Testis (tissue), 3 donors: ENCODE data around the gene ACOX1. TPM values are rescaled to one million over a fixed set of nuclear protein-coding genes. Genes with fewer than 3 reads are reported as not detected.
A peak's percentile ranks its signal among the peaks of the same experiment; 100 is the strongest.

Experiments
- DNase-seq: peaks from one replicate; pipeline ENCODE4 v3.0.0-alpha.2; 2019
- H3K27ac ChIP-seq, 2 donors: fragments of 200-600 bp; sonication (generic); one replicate each; pipeline ENCODE4 v1.5.1; 2019
- H3K27me3 ChIP-seq: fragments of 200-600 bp; sonication (generic); one replicate; pipeline ENCODE4 v1.5.1; 2019
- H3K36me3 ChIP-seq: fragments of 200-600 bp; sonication (generic); one replicate; pipeline ENCODE4 v1.5.1; 2017; ENCODE audit warnings: low read depth; ENCODE audit errors: missing control alignments
- H3K4me1 ChIP-seq: fragments of 200-600 bp; sonication (generic); one replicate; pipeline ENCODE4 v1.5.1; 2019
- H3K4me3 ChIP-seq, 2 donors: fragments of 200-600 bp; sonication (generic); one replicate each; pipeline ENCODE4 v1.5.1; 2017 to 2019
- H3K9me3 ChIP-seq: fragments of 200-600 bp; sonication (generic); one replicate; pipeline ENCODE4 v1.5.1; 2017
- POLR2A ChIP-seq: fragments of 450-650 bp; IDR thresholded peaks from one replicate; pipeline ENCODE4 v1.6.1; 2017; ENCODE audit warnings: antibody characterized with exemption, mild to moderate bottlenecking, moderate library complexity
- WGBS, 2 donors: methylation state at CpG; one replicate each; pipeline ENCODE4 v1.1.5; 2018; 5-methylcytosine and 5-hydroxymethylcytosine counted together
- intact Hi-C: fragments of 100-400 bp; cut with DNase I; formaldehyde crosslinking; loops from one replicate; pipeline ENCODE4 v1.15.1; 2023; ENCODE audit warnings: low total_unique reads
- polyA plus RNA-seq: library from polyadenylated mRNA; stranded (reverse); fragments of 350-450 nt; fragmentation: Illumina TruSeq; extraction: RNeasy Lipid Tissue Mini Kit (QIAGEN cat#74804); gene quantifications from one replicate; pipeline ENCODE4 v1.2.3, GENCODE V29; 2014; ENCODE audit warnings: low read depth, low replicate concordance; ENCODE audit not compliant: insufficient read depth
- total RNA-seq, 2 donors: library from RNA; depleted of rRNA; stranded (reverse); fragments of >200 nt; gene quantifications; one replicate each; pipeline ENCODE4 v1.2.3, GENCODE V29; 2016
- TF ChIP-seq, protein P1 (sequence below), 3 experiments: fragments of 450-650 bp in 2 of 3; fragments of 200-600 bp in 1 of 3; sonication (generic) in 1 of 3; IDR thresholded peaks; one replicate each; pipeline ENCODE4 v1.5.1; 2016 to 2019; ENCODE audit warnings: antibody characterized with exemption in 3 of 3, mild to moderate bottlenecking in 2 of 3, moderate library complexity in 1 of 3

The ACOX1 gene
- total and polyA plus RNA-seq, 3 donors from 2014 or later, result 24.1 to 77.7 (median 64.1) TPM

- no peak for DNase-seq
- Histone ChIP-seq H3K9me3 (no peaks in the 10 kb centered on the region), H3K4me1 (peaks cover 31% of the 10 kb centered on the region), H3K4me3 (no peak overlapping the region), H3K27me3 (no peaks in the 10 kb centered on the region), H3K36me3 (no peaks in the 10 kb centered on the region), H3K27ac (no peak overlapping the region)
- intact Hi-C loops, result loop anchor here (2.0 kb wide), 1 partner anchor 103 kb away; the partner anchor contains the start of gene MRPL38
- WGBS, 2 donors, result 85 to 90% methylated on average over 16 of the region's 16 CpGs
- TF ChIP-seq POLR2A, result no peak
- TF ChIP-seq, protein P1, sequence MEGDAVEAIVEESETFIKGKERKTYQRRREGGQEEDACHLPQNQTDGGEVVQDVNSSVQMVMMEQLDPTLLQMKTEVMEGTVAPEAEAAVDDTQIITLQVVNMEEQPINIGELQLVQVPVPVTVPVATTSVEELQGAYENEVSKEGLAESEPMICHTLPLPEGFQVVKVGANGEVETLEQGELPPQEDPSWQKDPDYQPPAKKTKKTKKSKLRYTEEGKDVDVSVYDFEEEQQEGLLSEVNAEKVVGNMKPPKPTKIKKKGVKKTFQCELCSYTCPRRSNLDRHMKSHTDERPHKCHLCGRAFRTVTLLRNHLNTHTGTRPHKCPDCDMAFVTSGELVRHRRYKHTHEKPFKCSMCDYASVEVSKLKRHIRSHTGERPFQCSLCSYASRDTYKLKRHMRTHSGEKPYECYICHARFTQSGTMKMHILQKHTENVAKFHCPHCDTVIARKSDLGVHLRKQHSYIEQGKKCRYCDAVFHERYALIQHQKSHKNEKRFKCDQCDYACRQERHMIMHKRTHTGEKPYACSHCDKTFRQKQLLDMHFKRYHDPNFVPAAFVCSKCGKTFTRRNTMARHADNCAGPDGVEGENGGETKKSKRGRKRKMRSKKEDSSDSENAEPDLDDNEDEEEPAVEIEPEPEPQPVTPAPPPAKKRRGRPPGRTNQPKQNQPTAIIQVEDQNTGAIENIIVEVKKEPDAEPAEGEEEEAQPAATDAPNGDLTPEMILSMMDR (IDR thresholded peaks at IDR 0.05), result no peak
Observed at GRCh38 chr17:76007850-76008165, 28.8 kb upstream of the ACOX1 start.

GRCh38 chr17:76007131-76007849, 28.3 kb upstream of the ACOX1 start:
- Histone ChIP-seq H3K9me3 (no peaks in the 10 kb centered on the region), H3K4me1 (peaks cover 32% of the 10 kb centered on the region), H3K36me3 (no peaks in the 10 kb centered on the region), H3K27ac (no peak overlapping the region), H3K27me3 (no peaks in the 10 kb centered on the region), H3K4me3 (no peak overlapping the region)
- no peak for DNase-seq
- intact Hi-C loops, result loop anchor here (2.0 kb wide), 1 partner anchor 102 kb away; the partner anchor contains the start of gene MRPL38
- WGBS, 2 donors, result 95 to 96% methylated on average over 16 to 39 of the region's 39 CpGs
- no peak for TF ChIP-seq POLR2A
- TF ChIP-seq, protein P1 (IDR thresholded peaks at IDR 0.05), result no peak

DNA sequence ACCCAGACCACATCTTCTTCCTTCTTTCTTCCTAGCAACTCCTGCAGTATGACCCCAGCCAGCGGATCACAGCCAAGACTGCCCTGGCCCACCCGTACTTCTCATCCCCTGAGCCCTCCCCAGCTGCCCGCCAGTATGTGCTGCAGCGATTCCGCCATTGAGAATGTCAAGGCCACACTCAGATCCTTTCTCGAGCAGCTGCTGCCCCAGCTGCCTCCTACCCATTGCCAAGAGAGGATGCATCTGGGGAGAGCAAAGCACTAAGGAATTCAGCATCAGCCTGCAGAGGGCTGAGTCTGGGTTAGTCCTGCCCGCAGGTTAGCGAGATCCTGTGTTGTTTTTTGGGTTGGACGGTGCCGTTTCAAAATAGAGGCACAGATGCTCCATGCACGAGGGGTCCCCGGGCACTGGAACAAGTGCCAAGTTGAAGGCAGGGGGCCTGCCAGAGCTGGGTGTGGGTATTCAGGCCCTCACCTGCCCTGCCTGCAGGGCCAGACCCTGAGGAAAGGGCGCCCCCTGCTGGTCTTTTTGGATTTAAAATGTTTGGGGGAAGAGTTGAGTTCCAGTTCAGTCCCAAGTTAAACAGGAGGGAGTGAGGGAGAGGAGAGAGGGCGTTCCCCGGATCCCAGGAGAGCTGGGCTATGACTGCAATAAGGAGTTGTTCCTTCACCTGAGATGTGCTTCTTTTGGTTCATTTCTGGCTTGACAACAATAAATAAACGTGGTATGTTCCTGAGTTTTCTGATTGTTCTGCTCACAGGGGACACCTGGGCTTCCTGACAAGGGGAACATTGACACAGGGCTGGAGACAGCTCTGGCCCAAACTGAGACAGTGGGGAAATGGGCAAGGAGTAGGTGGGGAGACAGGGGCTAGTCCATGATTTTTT, 26.5 kb upstream of the ACOX1 start:
- no peaks in the 10 kb centered on the region for H3K9me3 ChIP-seq
- peak; percentile 88 for DNase-seq
- no peaks in the 10 kb centered on the region for H3K27me3 ChIP-seq
- H3K27ac ChIP-seq, result peak overlapping the region; percentile 22 to 78
- H3K36me3 ChIP-seq, result no peaks in the 10 kb centered on the region
- TF ChIP-seq, protein P1 (IDR thresholded peaks at IDR 0.05), result peak; percentile 91 to 95 (median 95)
- no peak for TF ChIP-seq POLR2A
- intact Hi-C loops, result loop anchor here (2.0 kb wide), 1 partner anchor 101 kb away; the partner anchor contains the start of gene MRPL38
- WGBS, 2 donors, result 20 to 30% methylated on average over 16 of the region's 16 CpGs
- peaks cover 36% of the 10 kb centered on the region for H3K4me1 ChIP-seq
- no peak overlapping the region for H3K4me3 ChIP-seq

DNA sequence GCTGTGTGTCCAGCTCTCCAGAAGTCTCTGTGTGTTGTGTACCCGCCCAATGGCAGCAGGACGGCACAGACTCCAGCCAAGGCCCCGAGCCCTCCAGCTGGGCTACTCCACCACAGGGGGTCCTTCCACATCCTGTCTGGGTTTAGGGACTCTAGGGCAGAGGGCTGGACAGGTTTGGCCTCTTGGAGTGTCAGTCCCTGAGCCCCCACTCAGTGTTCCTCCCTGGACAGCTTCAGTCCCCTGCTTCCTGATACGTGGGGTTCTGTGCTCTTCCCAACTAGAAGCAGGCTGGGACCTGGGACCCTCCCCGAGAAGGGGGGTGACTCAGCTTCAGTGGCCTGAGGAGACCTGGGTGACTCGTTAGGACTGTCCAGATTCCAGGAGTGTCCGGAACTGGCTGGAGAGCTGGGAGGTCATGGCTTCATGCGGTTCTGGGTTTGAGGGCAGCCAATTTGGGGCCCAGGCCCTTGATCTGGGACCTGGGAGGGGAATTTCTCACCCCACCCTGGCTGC, 25.8 kb upstream of the ACOX1 start:
- no peak for TF ChIP-seq POLR2A
- TF ChIP-seq, protein P1 (IDR thresholded peaks at IDR 0.05), result no peak
- no peaks in the 10 kb centered on the region for H3K27me3 ChIP-seq
- peak overlapping the region; percentile 18 to 78 for H3K27ac ChIP-seq
- no peaks in the 10 kb centered on the region for H3K36me3 ChIP-seq
- no peak overlapping the region for H3K4me3 ChIP-seq
- H3K9me3 ChIP-seq, result no peaks in the 10 kb centered on the region
- H3K4me1 ChIP-seq, result peaks cover 42% of the 10 kb centered on the region
- no peak for DNase-seq
- 41 to 50% methylated on average over 2 to 8 of the region's 8 CpGs for WGBS, 2 donors
- intact Hi-C loops, result no loop called here
